CD4-positive, alpha-beta T cell (primary cell): Measurements from ENCODE around the gene ARMH4. TPM values are rescaled to one million over a fixed set of nuclear protein-coding genes. Genes with fewer than 3 reads are reported as not detected.

Experiments
- ATAC-seq: fragments of 200-7000 bp; cut with Tn5 transposase; one replicate; pipeline ENCODE4 v1.10.0; 2022; ENCODE audit warnings: mild to moderate bottlenecking; ENCODE audit not compliant: poor library complexity
- CTCF ChIA-PET: fragments of 350-600 bp; sonication (Branson Sonifier 250); formaldehyde crosslinking; loops from one replicate; lab custom pipeline; 2021; ENCODE audit warnings: antibody characterized with exemption, inconsistent platforms; lab: Charles Lee
- POLR2A ChIA-PET: fragments of 350-600 bp; sonication (Branson Sonifier 250); formaldehyde crosslinking; loops from one replicate; lab custom pipeline; 2021; ENCODE audit warnings: antibody characterized with exemption, inconsistent platforms; lab: Charles Lee
- DNase-seq, 14 experiments: peaks; one replicate each; pipeline ENCODE4 v3.0.0-alpha.2; 2013 to 2020; ENCODE audit warnings: mixed read lengths in 2 of 14
- H3K27ac ChIP-seq, 2 donors: one replicate each; pipeline versions ENCODE4 v1.5.1 to v1.7.0; 2013; ENCODE audit warnings: low read length in 2 of 2, low read depth in 1 of 2, mild to moderate bottlenecking in 1 of 2
- H3K27me3 ChIP-seq, 2 experiments: 1 replicate in 1 of 2; 2 replicates in 1 of 2; pipeline versions ENCODE4 v1.6.1 to v1.7.0; 2013; ENCODE audit warnings: low read length in 2 of 2, control low read depth in 1 of 2, mild to moderate bottlenecking in 1 of 2, moderate library complexity in 1 of 2; ENCODE audit not compliant: insufficient read depth in 2 of 2, control insufficient read depth in 1 of 2
- H3K36me3 ChIP-seq: one replicate; pipeline ENCODE4 v1.6.1; 2013; ENCODE audit warnings: low read length, control low read depth; ENCODE audit not compliant: insufficient read depth
- H3K4me1 ChIP-seq: one replicate; pipeline ENCODE4 v1.6.1; 2013; ENCODE audit warnings: low read length, control low read depth; ENCODE audit not compliant: insufficient read depth
- H3K4me3 ChIP-seq: one replicate; pipeline ENCODE4 v1.5.1; 2013; ENCODE audit warnings: mild to moderate bottlenecking, low read length, moderate library complexity
- H3K9me3 ChIP-seq, 2 experiments: 1 replicate in 1 of 2; 2 replicates in 1 of 2; pipeline versions ENCODE4 v1.6.1 to v1.7.0; 2013; ENCODE audit warnings: low read length in 2 of 2, mild to moderate bottlenecking in 2 of 2, control low read depth in 1 of 2, moderate library complexity in 1 of 2; ENCODE audit not compliant: control insufficient read depth in 1 of 2, insufficient read depth in 1 of 2
- H3K27ac Mint-ChIP-seq: one replicate; pipeline ENCODE4 v1.8.0; 2020; ENCODE audit warnings: mixed read lengths
- H3K27me3 Mint-ChIP-seq: one replicate; pipeline ENCODE4 v1.8.0; 2021; ENCODE audit warnings: mixed read lengths
- H3K36me3 Mint-ChIP-seq: one replicate; pipeline ENCODE4 v1.8.0; 2021; ENCODE audit warnings: low read depth, mixed read lengths
- H3K4me1 Mint-ChIP-seq: one replicate; pipeline ENCODE4 v1.8.0; 2021; ENCODE audit warnings: low read depth, mixed read lengths
- H3K4me3 Mint-ChIP-seq: one replicate; pipeline ENCODE4 v1.8.0; 2020; ENCODE audit warnings: mild to moderate bottlenecking, mixed read lengths
- H3K9me3 Mint-ChIP-seq: one replicate; pipeline ENCODE4 v1.8.0; 2020; ENCODE audit warnings: mixed read lengths
- CTCF ChIP-seq: fragments of 200-600 bp; IDR thresholded peaks from one replicate; pipeline ENCODE4 v1.8.0; 2022; ENCODE audit warnings: antibody characterized with exemption, mild to moderate bottlenecking
- intact Hi-C, 2 experiments: fragments of 100-400 bp; cut with DNase I in 1 of 2; cut with micrococcal nuclease in 1 of 2; formaldehyde crosslinking; loops; one replicate each; pipeline versions ENCODE4 v1.15.1 to v1.9.0; 2023 to 2025; cut with DNase I, micrococcal nuclease
- total RNA-seq, 174 experiments: library from RNA in 2 of 174; stranded (reverse) in 2 of 174; gene quantifications; one replicate each; pipeline ENCODE4 v1.2.3 and lab custom pipeline; 2021 to 2026

ARMH4 gene
- total RNA-seq, 2 experiments from 2014 or later: not detected

DNA sequence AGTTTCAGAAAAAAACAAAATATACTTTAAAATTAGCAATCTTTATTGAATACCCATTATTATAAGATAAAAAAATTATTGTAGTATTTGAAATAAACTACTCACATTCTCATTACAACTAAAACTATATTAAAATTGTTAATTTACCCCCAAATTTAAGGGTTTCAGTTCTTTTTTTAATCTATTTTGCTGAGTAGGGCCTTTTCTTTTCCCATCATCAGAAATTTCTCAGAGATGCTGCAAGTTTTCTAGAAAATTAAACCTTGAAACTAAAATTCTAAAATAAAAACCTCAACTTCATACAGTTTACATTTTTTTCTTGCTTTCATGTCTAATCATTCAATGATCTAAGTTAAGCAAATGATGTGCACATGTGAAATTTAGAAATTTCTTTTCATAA lies 10.1 kb downstream of the ARMH4 start:
- ATAC-seq: no peak
- TF ChIP-seq CTCF: no peak
- Mint-ChIP-seq H3K27ac (no peak overlapping the region), H3K4me3 (no peak overlapping the region), H3K27me3 (peaks cover 17% of the 10 kb centered on the region), H3K9me3 (no peaks in the 10 kb centered on the region), H3K4me1 (no peaks in the 10 kb centered on the region), H3K36me3 (no peaks in the 10 kb centered on the region)
- H3K27me3 ChIP-seq: peaks cover 0 to 5% of the 10 kb centered on the region in 2 experiments
- H3K4me3 ChIP-seq: no peak overlapping the region
- H3K36me3 ChIP-seq: no peaks in the 10 kb centered on the region
- ChIA-PET POLR2A (no interaction called here), CTCF (no interaction called here)
- H3K4me1 ChIP-seq: no peaks in the 10 kb centered on the region
- DNase-seq: no peak
- H3K27ac ChIP-seq: no peak overlapping the region
- intact Hi-C loops: no loop called here
- H3K9me3 ChIP-seq: no peaks in the 10 kb centered on the region

DNA sequence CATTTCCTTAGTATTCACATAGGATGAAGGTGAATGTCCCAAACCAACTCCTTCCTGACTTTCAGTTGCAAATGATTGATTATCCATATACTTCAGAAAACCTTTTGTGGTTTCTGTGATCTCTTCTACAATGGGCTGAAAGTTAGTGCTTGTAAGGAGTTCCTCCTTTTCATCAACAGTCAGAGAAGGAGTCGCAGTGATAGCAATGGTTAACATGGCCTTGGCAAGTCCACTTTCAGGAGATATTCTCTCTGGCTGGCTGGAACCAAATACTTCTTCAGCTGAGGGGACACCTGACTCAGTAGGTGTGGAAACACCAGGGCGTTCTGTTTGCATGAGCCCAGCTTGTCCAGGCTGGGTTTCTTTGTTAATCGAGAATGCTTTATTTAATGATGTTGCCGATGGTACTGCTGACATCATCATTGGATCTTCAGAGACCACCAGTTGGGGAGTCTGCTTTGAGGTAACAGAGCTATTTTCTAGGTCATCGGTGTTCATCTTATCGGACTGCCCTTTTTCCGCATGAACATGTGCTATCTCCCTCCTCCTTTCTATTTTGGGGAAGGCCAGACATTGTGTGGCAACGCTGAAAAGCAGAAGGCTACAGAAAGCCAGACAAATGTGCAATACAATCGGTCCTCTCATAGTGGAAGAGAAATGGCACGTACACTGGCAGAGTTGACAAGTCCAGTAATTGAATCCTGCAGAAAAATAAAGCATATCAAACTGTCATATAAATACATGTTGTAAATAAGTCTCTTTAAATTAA lies 13.1 kb downstream of the ARMH4 start:
- intact Hi-C loops: no loop called here
- peaks cover 0 to 5% of the 10 kb centered on the region in 2 experiments for H3K27me3 ChIP-seq
- H3K4me1 ChIP-seq: no peaks in the 10 kb centered on the region
- H3K27me3 Mint-ChIP-seq: no peaks in the 10 kb centered on the region
- H3K36me3 Mint-ChIP-seq: no peaks in the 10 kb centered on the region
- ChIA-PET POLR2A (no interaction called here), CTCF (no interaction called here)
- no peaks in the 10 kb centered on the region for H3K36me3 ChIP-seq
- H3K9me3 ChIP-seq: no peaks in the 10 kb centered on the region
- TF ChIP-seq CTCF: no peak
- H3K4me1 Mint-ChIP-seq: no peaks in the 10 kb centered on the region
- H3K27ac ChIP-seq: no peak overlapping the region
- no peak for ATAC-seq
- H3K4me3 Mint-ChIP-seq: no peak overlapping the region
- H3K27ac Mint-ChIP-seq: no peak overlapping the region
- H3K4me3 ChIP-seq: no peak overlapping the region
- H3K9me3 Mint-ChIP-seq: no peaks in the 10 kb centered on the region
- DNase-seq: no peak

- no peak overlapping the region for H3K4me3 ChIP-seq
- no peak for TF ChIP-seq CTCF
- H3K4me1 ChIP-seq: no peaks in the 10 kb centered on the region
- H3K4me1 Mint-ChIP-seq: no peaks in the 10 kb centered on the region
- no peaks in the 10 kb centered on the region for H3K9me3 Mint-ChIP-seq
- no peak for ATAC-seq
- H3K27me3 Mint-ChIP-seq: no peaks in the 10 kb centered on the region
- H3K27ac ChIP-seq: no peak overlapping the region
- H3K4me3 Mint-ChIP-seq: no peak overlapping the region
- intact Hi-C loops: no loop called here
- no peak for DNase-seq
- H3K36me3 ChIP-seq: no peaks in the 10 kb centered on the region
- H3K36me3 Mint-ChIP-seq: no peaks in the 10 kb centered on the region
- no peak overlapping the region for H3K27ac Mint-ChIP-seq
- H3K27me3 ChIP-seq: peaks cover 0 to 5% of the 10 kb centered on the region in 2 experiments
- CTCF ChIA-PET: no interaction called here
- POLR2A ChIA-PET: no interaction called here
- no peaks in the 10 kb centered on the region for H3K9me3 ChIP-seq
Measured at GRCh38 chr14:58138031-58138713, 13.8 kb downstream of the ARMH4 start.
